ENCODE results near the gene ANXA10. TPM values are rescaled to one million over a fixed set of nuclear protein-coding genes. Genes with fewer than 3 reads are reported as not detected.

ANXA10 gene
- total RNA-seq, 3 donors from 2014 or later = 0.34 TPM; not detected in 2

GRCh38 chr4:168162604-168163003, 70.3 kb downstream of the ANXA10 start:
- Histone ChIP-seq H3K36me3 (ENCODE audit: low read depth) (no peaks in the 10 kb centered on the region), H3K4me3 (no peak overlapping the region), H3K4me1 (ENCODE audit: low read depth) (no peaks in the 10 kb centered on the region), H3K9me3 (peaks cover 2% of the 10 kb centered on the region)
- DNase-seq = no peak
- TF ChIP-seq CTCF (IDR thresholded peaks at IDR 0.05) = no peak
- ATAC-seq = peak; percentile 40
- intact Hi-C loops (cut with DNase I, micrococcal nuclease) = no loop called here

GRCh38 chr4:168163106-168163505, 70.8 kb downstream of the ANXA10 start:
- Histone ChIP-seq H3K36me3 (ENCODE audit: low read depth) (no peaks in the 10 kb centered on the region), H3K4me3 (no peak overlapping the region), H3K9me3 (peaks cover 2% of the 10 kb centered on the region), H3K4me1 (ENCODE audit: low read depth) (no peaks in the 10 kb centered on the region)
- DNase-seq = no peak
- ATAC-seq = no peak
- intact Hi-C loops (cut with DNase I, micrococcal nuclease) = no loop called here
- TF ChIP-seq CTCF (IDR thresholded peaks at IDR 0.05) = no peak

GRCh38 chr4:168164045-168164444, 71.7 kb downstream of the ANXA10 start:
- TF ChIP-seq CTCF (IDR thresholded peaks at IDR 0.05) = no peak
- intact Hi-C loops (cut with DNase I, micrococcal nuclease) = no loop called here
- Histone ChIP-seq H3K36me3 (ENCODE audit: low read depth) (no peaks in the 10 kb centered on the region), H3K4me1 (ENCODE audit: low read depth) (no peaks in the 10 kb centered on the region), H3K9me3 (peaks cover 2% of the 10 kb centered on the region), H3K4me3 (no peak overlapping the region)
- ATAC-seq (no peak), DNase-seq (no peak)

GRCh38 chr4:168164915-168165548, 72.7 kb downstream of the ANXA10 start:
- H3K9me3 ChIP-seq = peaks cover 2% of the 10 kb centered on the region
- intact Hi-C loops (cut with DNase I, micrococcal nuclease) = no loop called here
- no peak for DNase-seq
- no peaks in the 10 kb centered on the region for H3K4me1 ChIP-seq (ENCODE audit: low read depth)
- no peak overlapping the region for H3K4me3 ChIP-seq
- no peaks in the 10 kb centered on the region for H3K36me3 ChIP-seq (ENCODE audit: low read depth)
- TF ChIP-seq CTCF (IDR thresholded peaks at IDR 0.05) = no peak
- ATAC-seq = peak; percentile 66

- no peak for DNase-seq
- no peaks in the 10 kb centered on the region for H3K9me3 ChIP-seq
- ATAC-seq = peak; percentile 54
Measured at GRCh38 chr4:168167714-168168284, 75.5 kb downstream of the ANXA10 start.

More at GRCh38 chr4:168167714-168168284, 75.5 kb downstream of the ANXA10 start:
- no peak overlapping the region for H3K4me3 ChIP-seq
- intact Hi-C loops (cut with DNase I, micrococcal nuclease) = no loop called here
- H3K36me3 ChIP-seq (ENCODE audit: low read depth) = no peaks in the 10 kb centered on the region
- H3K4me1 ChIP-seq (ENCODE audit: low read depth) = no peaks in the 10 kb centered on the region
- no peak for TF ChIP-seq CTCF (IDR thresholded peaks at IDR 0.05)
